H1 (cell line): ENCODE measurements around the gene CEP192. TPM values are rescaled to one million over a fixed set of nuclear protein-coding genes. Genes with fewer than 3 reads are reported as not detected.

Experiments used
- BACH1 ChIP-seq: IDR thresholded peaks from 2 replicates; pipeline ENCODE4 v1.6.1; 2012; ENCODE audit warnings: low read length, improper control_type of control experiment
- CHD7 ChIP-seq: fragments of 300-600 bp; sonication (generic); IDR thresholded peaks from 2 replicates; pipeline ENCODE4 v1.7.1; 2012; ENCODE audit warnings: low read length, moderate library complexity, mild to moderate bottlenecking, inconsistent platforms; ENCODE audit not compliant: insufficient replicate concordance
- CTCF ChIP-seq, 3 experiments: IDR thresholded peaks; 1 replicate in 2 of 3; 2 replicates in 1 of 3; pipeline versions ENCODE4 v1.5.1 to v1.6.1; 2011; ENCODE audit warnings: low read length in 3 of 3, mild to moderate bottlenecking in 3 of 3, inconsistent platforms in 2 of 3, low read depth in 1 of 3, moderate library complexity in 1 of 3; ENCODE audit not compliant: insufficient read depth in 1 of 3; ENCODE audit errors: control extremely low read depth in 1 of 3
- RAD21 ChIP-seq, 2 experiments: IDR thresholded peaks in 1 of 2; conservative IDR thresholded peaks in 1 of 2; 2 replicates each; pipeline ENCODE4 v1.6.1; 2011; ENCODE audit warnings: low read depth in 2 of 2, low read length in 2 of 2, improper control_type of control experiment in 1 of 2, inconsistent platforms in 1 of 2, mild to moderate bottlenecking in 1 of 2, moderate library complexity in 1 of 2
- SRF ChIP-seq: IDR thresholded peaks from 2 replicates; pipeline ENCODE4 v1.6.1; 2011; ENCODE audit warnings: mild to moderate bottlenecking, low read depth, low read length, moderate library complexity
- polyA plus RNA-seq, 7 experiments: library from polyadenylated mRNA; depleted of rRNA in 3 of 7; stranded (reverse) in 5 of 7; unstranded in 2 of 7; fragments of >200 nt in 5 of 7; fragments of 200-250 nt in 2 of 7; gene quantifications; 1 replicate in 5 of 7; 2 replicates in 1 of 7; 4 replicates in 1 of 7; pipeline versions ENCODE4 v1.2.1 to v1.2.3, GENCODE V29; 2011 to 2013; ENCODE audit warnings: missing spikeins in 2 of 7, mixed read lengths in 2 of 7
- total RNA-seq: library from RNA; stranded (reverse); fragmentation: NEBNext Ultra II Directional; extraction: Animal tissue kit (Norgen Biotek cat#: 25700); gene quantifications from 2 replicates; pipeline ENCODE4 v1.2.1, GENCODE V29; 2021

The CEP192 gene
- total and polyA plus RNA-seq, 2 of the 8 experiments (the other 6 are each of a cell fraction or from before 2014, with no cell fraction given) = 13.4 to 23.1 TPM

GRCh38 chr18:13159579-13159978 lies 168.4 kb downstream of the CEP192 start (continued):
- TF ChIP-seq CHD7 (no peak), CTCF (IDR thresholded peaks at IDR 0.05; ENCODE audit: control extremely low read depth in 1 of 3, insufficient read depth in 1 of 3, low read depth in 1 of 3, low read length in 3 of 3) (peak in 2 of 3 experiments; percentile 65 to 74; a peak in 3 of 4 replicates), BACH1 (no peak), RAD21 (IDR thresholded peaks at IDR 0.05 in 1 of 2, conservative IDR thresholded peaks at IDR 0.05 in 1 of 2; ENCODE audit: low read depth in 2 of 2, low read length in 2 of 2) (peak; percentile 66 to 76), SRF (0 out of 2 replicates have a peak, but pooled peaks have one; percentile 6)
- TF ChIP-seq, all 59 proteins: peak for 3
